GM19324 (cell line): ENCODE measurements around the gene NDUFA12.
A peak's percentile ranks its signal among the peaks of the same experiment; 100 is the strongest.
"Not testable (repeated sequence)": the region's sequence is repeated elsewhere in the genome, so short reads cannot be mapped to it uniquely, and the experiment has no call there.

Source experiments
- ATAC-seq: cut with Tn5 transposase; IDR thresholded peaks from one replicate; pipeline ENCODE4 v1.9.1; 2021; ENCODE audit warnings: mild to moderate bottlenecking, moderate library complexity; ENCODE audit not compliant: unreplicated experiment, low FRiP score

NDUFA12 gene

DNA sequence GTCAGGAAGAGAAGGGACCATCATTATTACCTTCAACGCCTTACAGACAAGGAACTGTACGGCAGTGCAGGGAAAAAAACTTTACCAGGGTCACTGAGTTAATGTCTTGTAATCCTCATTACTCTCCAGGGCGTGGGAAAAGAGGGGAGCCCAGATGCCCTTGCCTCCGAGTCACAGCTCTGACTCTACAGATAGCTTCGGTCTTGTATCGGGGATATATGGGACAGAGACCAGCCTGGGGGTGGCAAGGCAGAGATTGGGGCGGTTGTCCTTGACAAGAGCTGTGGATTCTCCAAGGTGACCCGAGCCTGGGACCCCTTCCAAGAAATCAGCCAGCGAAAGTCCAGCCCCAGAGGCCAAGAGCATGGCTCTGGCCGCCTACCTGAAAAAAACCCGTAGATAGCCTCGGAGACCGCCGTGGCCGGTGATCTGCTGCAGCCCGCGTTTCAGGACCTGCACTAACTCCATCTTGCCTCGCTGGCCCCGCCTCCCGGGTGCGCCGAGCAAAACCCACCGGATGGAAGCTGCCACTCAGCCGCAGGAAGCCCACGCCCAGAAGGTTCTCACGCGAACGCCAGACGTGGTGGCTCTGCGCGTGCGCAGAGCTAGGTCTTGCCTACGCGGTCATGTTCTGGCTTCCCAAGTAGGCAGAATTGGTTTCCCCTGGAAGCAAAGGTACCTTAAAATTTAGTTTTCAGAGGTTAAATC lies at the start of gene NDUFA12:
Gene NDUFA12 (minus strand): TSS at position 485 of the 708 bp plus-strand sequence. CDS start 17 bp downstream, at position 468.
- ATAC-seq: peak; percentile 99

DNA sequence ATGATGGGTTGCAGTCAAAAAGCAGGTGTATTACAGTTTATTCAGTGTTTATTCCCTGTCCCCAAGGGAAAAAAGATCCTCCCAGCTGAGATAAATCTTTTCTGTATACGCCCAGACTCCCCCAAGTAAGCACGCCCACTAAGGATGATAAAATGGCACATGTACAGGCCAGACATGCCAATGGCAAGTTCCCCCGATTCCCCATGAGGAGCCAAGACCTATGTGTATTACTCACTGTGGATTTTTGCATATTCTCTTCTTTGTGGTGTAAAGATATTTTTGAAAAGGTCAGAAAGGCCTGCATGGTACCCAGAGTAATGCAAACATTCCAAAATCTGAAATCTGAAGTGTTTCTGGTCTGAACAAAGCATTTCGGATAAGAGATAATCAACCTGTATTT lies 47.7 kb upstream of the NDUFA12 start:
- no peak for ATAC-seq

- no peak for ATAC-seq
These were observed 34.4 kb upstream of the NDUFA12 start for GRCh38 chr12:95037906-95038305.

GRCh38 chr12:95034750-95035149 lies 31.3 kb upstream of the NDUFA12 start:
- no peak for ATAC-seq

GRCh38 chr12:95022477-95022876 lies 19.0 kb upstream of the NDUFA12 start:
- ATAC-seq: no peak

DNA sequence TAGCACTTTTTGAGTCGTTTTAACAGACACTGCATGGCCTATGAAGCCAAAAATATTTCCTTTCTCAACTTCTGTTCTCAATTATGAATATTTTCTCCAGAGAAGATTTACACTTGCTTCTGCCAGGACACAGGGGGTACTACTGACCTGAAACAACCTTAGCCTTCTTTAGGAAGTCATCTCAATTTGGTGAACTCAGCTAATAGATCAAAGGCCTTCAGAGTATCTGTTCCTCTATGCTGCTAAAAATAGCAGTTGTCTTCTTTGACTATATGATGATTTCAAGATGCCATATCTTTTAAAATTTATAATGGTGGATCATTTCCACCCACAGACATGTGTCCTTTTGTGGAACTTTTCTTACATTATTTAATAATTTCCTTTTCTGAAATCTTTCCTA lies 14.0 kb upstream of the NDUFA12 start:
- ATAC-seq: no peak

DNA sequence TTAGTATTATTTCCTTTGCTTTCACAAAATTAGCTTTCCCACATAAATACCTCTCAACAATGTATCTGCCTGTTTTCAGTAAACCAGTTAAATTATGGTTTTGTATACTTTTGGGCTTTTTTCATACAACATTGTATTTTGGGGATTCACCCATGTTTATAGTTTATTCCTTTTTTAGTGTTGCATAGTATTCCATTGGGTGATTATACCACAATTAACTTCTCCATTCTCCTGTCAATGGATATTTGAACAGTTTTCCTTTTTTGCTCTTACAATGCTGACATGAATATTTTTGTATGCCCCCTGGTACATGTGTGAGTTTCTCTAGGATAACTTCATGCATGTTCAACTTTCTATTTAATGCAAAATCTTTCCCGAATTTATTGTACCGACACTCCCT lies 12.6 kb upstream of the NDUFA12 start:
- ATAC-seq: no peak

DNA sequence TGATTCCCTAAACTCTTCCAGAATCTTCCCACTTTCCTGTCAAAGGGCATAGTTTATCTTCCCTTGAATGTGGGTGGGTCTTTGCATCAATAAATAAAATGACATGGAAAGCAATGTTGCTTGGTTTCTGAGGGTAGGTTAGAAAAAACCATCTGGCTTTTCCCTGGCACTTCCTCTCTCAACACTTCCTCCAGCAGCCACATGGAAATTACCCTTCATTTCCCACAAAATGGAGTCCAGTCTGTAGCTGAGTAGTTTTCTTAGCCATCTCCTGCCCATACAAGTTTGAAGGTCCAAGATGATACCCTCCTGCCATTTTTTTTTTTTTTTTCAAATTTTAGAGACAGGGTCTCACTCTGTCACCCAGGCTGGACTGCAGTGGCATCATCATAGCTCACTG lies 11.1 kb upstream of the NDUFA12 start:
- ATAC-seq: no peak

GRCh38 chr12:95006206-95006605 lies 2.7 kb upstream of the NDUFA12 start:
- no peak for ATAC-seq

GRCh38 chr12:95004610-95005009 lies 1.1 kb upstream of the NDUFA12 start:
- no peak for ATAC-seq

DNA sequence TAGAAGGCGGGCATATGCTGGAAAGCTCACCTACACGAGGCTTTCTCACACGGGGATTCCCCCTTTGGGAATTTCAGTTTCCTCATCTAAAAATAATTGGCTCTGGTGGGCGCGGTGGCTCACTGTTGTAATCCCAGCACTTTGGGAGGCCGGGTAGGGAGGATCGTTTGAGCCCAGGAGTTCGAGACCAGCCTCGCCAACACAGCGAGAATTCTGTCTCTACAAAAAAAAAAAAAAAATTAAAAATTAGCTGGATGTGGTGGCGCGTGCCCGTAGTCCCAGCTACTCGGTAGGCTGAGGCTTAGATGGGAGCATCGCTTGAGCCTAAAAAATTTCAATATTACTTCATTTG lies 400 bp upstream of the NDUFA12 start:
- ATAC-seq: no peak

GRCh38 chr12:95002754-95003153 lies 743 bp downstream of the NDUFA12 start:
- no peak for ATAC-seq

- no peak for ATAC-seq
These were observed 5.2 kb downstream of the NDUFA12 start for GRCh38 chr12:94998326-94998725.

DNA sequence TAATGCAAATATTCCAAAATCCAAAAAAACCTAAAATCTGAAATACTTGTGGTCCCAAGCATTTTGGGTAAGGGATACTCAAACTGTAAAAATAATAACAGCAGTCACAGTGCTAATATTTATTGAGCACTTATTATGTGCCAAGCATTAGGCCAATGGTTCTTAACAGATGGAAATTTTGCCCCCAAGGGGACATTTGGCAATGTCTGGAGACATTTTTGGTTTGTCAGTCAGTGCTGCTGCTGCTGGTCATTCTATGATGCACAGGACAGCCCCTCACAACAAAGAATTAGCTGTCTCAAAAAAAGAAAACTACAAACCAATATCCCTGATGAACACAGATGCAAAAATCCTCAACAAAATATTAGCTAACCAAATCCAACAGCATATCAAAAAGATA lies 5.8 kb downstream of the NDUFA12 start:
- no peak for ATAC-seq

- no peak for ATAC-seq
These were observed 6.4 kb downstream of the NDUFA12 start for GRCh38 chr12:94997061-94997460.

DNA sequence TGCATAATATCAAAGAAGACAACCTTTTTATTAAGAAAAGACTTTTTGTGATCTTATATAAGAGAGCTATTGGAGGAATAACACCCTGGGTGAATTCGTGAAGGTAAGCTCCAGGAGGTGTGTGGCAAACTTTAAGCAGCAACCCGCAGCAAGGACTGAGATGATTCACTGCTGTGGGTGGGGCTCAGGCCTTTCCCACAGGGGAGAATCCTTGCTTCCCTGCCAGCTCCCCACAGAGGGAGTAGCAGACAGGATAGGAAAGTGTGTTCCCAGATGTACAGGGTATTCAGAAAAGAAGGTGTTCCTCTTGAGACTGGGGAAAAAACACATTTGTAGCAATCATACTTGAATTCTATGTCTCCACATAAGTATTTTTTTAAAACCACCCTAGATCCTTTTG lies 9.2 kb downstream of the NDUFA12 start:
- no peak for ATAC-seq

- not testable (repeated sequence) for ATAC-seq
These were observed 9.6 kb downstream of the NDUFA12 start for GRCh38 chr12:94993855-94994254.

GRCh38 chr12:94990222-94990621 lies 13.3 kb downstream of the NDUFA12 start:
- no peak for ATAC-seq

DNA sequence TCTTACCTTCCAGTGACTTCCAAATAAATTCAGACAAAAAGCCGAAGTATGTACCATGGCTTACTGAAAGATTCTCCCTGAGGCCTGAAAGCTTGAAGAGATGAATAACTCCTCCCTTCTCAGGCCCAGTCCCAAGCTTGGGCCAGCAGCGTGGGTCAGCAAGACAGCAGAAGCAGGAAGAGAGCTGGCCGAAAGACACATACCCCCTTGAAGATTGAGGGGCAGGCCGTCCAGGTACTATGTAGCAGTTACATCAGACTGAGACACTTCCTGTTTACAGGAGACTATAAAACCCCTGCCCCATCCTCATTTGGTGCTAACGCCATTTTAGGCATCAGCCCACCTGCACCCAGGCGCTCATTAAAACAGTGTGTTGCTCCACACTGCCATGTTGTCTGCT lies 15.0 kb downstream of the NDUFA12 start:
- no peak for ATAC-seq

- no peak for ATAC-seq
These were observed 15.7 kb downstream of the NDUFA12 start for GRCh38 chr12:94987801-94988200.

DNA sequence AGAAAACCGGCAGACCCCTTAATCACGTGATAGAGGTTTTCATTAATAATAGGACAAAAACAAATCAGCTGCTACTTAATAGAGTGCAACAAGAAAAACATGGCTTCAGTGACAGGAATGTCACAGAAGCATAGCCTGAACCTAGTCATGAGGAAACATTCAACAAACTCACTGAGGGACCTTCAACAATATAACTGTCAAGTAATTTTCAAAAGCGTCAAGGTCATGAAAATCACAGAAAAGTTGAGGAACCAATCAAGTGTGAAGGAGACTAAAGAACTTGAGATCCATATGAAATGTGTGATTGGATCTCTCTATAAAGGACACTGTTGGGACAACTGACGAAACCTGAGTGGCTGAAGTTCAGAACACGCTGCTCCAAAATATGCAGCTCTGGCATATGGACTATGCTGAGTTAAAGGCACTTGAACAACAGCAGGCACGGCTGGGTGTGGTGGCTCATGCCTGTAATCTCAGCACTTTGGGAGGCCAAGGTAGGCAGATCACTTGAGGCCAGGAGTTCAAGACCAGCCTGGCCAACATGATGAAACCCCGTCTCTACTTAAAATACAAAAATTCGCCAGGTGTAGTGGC lies 16.3 kb downstream of the NDUFA12 start:
- no peak for ATAC-seq

GRCh38 chr12:94985099-94985498 lies 18.4 kb downstream of the NDUFA12 start:
- not testable (repeated sequence) for ATAC-seq
